ENCODE measurements around the gene GDF15.
"Not testable (repeated sequence)": the region's sequence is repeated elsewhere in the genome, so short reads cannot be mapped to it uniquely, and the experiment has no call there.

Gene GDF15

DNA sequence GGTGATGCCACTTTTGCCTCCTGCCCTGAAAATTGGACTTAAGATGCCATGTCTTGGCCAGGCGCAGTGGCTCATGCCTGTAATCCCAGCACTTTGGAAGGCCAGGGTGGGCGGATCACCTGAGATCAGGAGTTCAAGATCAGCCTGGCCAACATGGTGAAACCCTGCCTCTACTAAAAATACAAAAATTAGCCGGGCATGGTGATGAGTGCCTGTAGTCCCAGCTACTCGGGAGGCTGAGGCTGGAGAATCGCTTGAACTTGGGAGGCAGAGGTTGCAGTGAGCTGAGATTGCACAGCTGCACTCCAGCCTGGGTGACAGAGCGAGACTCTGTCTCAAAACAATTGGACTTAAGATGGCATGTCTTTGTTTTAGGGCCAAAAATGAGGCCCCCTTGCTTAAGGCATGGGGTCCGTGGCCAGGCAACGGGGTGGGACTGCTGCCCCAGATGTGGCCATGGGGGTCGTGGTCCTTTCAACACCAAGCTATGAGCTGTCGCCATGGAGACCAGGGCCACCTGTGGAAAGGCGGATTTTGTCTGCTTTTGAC, 21.6 kb upstream of the GDF15 start:
- DNase-seq = not testable (repeated sequence)

DNA sequence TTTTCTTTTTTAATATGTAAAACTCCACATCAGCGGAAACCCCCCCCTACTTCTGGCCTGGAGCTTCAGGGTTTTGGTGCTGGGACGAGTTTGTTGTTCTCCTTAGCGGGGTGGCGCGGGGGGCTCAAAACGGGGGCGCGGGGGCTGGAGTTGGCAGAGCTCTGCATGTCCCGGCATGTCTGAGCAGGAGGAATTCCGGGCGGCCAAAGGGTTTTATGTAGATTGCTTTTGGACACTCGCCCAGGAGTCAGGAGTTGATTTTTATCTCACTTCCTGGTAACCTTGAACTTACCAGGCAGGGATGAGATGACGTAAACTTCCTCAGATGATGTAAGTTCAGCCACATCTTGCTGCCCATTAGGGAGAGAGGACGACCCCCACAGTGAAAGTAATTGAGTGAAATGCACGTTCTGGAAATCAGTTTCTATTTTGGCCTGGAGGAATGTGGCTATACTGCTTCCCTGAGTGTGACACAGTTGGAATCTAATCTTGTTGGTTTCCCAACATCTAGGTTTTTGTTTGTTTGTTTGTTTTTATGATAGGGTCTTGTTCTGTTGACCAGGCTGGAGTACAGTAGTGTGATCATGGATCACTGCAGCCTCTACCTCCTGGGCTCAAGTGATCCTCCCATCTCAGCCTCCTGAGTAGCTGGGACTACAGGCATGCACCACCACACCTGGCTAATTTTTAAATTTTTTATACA, 21.0 kb upstream of the GDF15 start:
- DNase-seq = peak; percentile 67

DNA sequence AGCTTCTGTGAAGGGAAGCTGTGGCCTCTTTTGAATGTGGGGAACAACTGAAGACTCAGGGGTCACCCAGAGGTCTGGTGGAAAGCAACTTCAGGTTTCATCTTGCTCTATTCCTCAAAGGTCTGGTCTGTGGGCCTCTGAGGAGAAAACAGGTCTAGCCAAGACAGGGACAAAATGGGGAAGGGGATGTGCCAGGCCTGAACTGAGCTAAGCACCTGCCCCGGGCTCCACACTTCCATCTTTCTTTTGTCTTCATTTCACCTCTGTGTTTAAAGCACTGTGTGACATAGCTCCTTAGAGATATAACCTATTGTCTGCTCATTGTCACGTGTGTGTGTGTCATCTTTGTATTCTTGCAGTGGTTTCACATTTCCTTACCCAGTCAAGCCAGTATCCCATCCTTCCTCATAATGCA, 19.9 kb upstream of the GDF15 start:
- DNase-seq = no peak

DNA sequence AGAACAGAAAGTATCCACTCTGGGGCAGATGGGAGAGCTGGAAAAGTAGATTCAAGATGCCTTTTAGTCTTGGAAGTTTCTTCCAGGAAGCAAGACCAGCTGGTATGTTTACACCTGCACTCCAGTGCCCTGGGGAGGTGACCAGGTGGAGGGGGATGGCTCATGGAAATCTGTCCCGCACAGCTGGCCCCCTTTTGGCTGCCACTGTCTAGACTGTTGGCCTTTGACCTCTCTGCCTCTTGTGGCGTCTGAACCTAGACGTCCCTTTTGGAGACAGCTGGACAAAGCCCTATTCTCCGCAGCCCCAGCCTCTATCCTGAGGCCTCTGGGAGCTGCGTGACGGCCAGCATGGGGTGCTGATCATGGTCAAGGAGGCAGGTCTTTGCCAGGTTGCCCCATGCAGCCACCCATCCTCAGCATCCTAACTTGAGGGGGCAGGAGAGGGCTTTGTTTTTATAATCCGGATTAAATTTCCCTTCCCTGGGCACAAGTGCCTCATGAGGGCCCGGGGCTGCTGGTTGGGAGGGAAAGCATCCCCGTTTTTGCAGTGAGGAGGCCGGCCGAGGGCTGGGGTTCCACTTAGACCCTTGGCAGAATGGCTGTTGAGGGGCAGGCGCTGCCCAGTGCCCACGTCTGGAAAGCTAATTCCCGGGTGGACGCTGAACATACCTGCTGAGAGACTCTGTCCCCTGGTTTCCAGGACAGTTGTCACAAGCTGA, 17.3 kb upstream of the GDF15 start:
- no peak for DNase-seq

DNA sequence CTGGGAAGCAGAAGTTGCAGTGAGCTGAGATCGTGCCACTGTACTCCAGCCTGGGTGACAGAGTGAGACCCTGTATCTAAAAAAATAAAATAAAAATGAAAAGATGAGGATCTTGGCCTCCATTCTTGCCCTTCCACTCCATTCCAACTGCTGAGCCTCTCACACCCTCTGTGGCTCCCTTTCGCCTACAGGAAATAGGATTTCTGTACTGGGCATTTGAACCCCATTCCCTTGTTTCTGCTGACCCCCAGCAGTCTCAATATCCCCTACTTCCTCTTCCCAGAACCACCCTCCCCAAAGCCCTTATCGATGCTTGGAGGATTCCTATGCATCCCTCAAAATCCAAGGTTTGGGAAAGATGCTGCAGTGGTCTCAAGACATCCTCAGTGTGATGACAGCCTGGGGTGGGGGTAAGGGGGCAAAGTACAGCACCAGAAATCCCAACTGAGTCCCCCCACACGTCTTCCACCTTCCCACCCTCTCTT, 12.5 kb upstream of the GDF15 start:
- DNase-seq = no peak

DNA sequence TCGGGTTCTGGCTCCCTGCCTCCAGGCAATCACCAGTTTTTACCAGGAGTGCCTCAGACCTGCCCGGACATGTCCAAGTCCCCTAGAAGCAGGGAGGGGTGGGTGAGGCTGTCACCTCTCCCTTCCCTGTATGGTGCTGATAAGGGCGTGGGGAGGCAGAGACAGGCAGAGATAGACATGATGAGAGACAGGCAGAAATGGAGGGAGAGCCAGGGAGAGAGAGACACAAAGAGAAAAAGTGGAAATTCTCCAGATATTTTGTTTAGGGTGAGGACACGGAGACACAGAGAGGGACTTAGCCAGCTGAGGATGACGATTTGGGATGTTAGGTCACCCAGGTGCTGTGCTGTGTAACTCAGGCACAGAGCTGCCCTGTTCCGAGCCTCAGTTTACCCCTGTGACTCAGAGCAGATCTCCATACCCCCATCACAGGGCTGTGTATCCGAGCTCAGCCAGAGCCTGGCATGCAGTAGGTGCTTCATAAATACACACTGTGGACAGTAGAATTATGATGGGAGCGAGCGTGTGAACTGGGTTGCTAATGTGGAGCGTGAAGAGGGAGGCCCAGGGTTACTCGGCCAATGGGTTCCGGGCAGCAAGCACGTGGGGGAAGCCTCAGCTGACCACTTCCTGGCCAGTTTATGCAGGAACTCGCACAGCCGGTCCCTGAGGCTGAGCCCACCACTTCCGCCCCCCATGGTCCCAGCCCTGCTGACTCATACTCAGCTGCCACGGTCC, 11.9 kb upstream of the GDF15 start:
- DNase-seq = peak; percentile 19

DNA sequence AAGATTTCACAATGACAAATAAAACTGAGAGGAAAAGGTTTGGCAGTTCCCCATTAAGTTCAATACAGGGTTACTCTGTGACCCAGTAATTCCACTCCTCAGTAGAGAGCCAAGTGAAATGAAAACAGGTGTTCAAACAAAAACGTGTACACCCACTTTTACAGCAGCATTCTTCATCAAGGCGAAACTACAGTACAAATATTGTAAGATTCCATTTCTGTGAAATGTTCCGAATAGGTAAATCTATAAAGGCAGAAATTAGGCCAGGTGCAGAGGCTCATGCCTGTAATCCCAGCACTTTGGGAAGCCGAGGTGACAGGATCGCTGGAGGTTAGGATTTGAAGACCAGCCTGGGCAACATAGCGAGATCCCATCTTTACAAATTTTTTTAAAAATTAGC, 8.9 kb upstream of the GDF15 start:
- peak; percentile 82 for DNase-seq

DNA sequence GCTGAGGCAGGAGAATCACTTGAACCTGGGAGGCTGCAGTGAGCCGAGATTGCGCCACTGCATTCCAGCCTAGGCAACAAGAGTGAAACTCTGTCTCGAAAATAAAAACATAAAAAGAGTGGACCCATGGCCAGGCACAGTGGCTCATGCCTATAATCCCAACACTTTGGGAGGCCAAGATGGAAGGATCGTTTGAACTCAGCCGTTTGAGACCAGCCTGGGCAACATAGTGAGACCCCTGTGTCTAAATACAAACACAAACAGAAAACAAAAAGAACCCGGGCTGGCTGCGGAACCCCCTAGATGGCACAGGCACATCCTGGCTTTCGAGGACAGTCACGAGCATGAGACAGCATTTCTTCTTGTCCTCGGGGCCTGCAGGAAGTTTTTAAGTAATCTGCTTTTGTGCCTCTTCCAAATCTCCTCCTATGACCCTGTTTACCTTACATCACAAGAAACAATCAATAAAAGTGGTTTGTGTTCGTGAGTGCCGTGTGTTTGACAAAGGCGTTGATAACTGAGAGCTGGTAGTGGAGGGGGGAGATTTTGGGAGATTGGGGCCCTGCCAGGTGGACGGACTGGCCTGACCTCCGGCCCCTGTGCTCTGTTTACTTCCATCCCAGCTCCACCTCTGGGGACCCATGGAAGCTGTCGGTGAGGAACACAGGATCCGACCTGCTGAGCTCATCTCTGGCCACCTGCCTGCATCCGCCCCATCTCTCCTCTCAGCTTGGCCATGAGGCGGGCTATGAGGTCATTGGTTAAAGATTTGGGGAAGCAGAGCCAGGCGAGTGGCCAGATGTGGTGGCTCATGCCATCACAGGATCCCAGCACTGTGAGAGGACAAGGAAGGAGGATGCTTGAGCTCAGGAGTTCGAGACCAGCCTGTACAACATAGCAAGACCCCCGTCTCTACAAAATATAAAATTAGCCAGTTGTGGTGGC, 5.9 kb upstream of the GDF15 start:
- DNase-seq = peak; percentile 75

DNA sequence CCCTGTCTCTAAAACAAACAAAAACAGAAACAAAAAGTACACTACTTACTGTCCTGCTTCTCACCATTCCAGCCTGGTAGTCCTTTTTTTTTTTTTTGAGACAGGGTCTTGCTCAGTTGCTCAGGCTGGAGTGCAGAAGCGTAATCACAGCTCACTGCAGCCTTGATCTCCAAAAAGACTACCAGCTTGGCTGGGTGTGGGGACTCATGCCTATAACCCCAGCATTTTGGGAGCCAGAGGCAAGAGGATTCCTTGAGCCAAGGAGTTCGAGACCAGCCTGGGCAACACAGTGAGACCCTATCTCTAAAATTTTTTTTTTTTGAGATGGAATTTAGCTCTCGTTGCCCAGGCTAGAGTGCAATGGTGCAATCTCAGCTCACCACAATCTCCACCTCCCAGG, 5.1 kb upstream of the GDF15 start:
- DNase-seq = no peak

DNA sequence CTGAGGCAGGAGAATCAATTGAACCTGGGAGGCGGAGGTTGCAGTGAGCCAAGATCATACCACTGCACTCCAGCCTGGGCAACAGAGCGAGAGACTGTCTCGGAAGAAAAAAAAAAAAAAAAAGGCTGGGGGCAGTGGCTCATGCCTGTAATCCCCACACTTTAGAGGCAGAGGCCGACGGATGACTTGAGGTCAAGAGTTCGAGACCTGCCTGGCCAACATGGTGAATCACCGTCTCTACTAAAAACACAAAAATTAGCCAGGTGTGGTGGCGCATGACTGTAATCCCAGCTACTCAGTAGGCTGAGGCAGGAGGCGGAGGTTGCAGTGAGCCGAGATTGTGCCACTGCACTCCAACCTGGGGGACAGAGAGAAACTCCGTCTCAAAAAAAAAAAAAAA, 2.3 kb upstream of the GDF15 start:
- not testable (repeated sequence) for DNase-seq

DNA sequence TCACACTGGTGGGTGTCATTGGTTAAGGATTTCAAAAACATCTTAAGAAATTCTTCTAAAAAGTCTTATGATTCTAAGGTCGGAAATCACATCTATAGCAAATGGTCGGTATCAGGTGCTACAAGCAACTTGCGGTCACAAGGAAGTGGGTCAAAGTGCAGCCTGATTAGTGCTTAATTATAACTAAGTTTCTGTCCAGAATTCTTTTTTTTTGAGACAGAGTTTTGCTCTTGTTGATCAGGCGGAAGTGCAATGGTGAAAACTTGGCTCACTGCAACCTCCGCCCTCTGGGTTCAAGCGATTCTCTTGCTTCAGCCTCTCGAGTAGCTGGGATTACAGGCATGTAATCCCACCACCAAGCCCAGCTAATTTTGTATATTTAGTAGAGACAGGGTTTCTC, 1.2 kb upstream of the GDF15 start:
- no peak for DNase-seq

DNA sequence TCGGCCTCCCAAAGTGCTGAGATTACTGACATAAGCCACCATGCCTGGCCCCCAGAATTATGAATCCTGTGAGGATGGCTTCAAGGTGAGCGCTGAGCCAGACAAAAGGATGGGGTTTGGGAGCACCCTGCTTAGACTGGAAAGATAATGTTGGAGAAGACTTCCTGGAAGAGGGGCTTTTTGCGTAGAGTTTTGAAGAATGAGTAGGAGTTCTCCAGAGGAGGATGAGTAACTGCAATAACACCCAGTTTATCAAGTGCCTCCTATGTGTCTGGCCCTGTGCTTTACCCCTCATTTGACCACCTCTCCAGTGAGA, 641 bp upstream of the GDF15 start:
- DNase-seq = no peak

DNA sequence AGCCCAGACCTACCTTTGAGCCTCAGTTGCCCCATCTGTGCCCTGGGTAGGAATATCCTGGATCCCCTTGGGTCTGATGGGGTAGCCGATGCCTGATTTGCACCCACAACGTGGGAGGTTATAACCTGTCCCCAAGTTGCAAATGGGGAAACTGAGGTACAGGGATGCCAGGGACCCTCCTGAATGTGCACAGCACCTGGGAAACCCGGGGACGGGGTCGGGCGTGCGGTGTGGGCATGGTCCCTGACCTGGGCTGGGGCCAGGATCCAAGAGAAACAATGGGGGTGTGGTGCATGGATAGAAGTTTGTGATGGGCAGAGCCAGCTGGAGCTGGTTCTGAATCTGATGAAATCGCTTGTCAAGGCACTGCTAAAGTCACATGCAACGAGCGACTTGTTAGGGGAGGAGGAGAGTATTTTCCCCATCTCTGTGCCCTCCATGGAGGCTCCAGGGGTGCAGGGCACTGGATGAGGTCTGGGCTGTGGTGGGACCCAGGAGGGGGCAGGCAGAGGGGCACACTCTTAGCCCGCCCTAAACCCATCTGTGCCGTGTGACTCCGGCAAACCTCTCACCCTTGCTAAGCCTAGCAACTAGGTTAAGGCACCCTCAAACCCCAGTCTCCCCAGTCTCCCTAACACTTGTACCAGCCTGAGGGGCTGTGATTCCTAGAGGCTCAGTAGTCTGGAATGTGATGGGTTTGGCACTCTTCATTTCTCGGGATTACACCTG, 749 bp downstream of the GDF15 start:
- DNase-seq = no peak

DNA sequence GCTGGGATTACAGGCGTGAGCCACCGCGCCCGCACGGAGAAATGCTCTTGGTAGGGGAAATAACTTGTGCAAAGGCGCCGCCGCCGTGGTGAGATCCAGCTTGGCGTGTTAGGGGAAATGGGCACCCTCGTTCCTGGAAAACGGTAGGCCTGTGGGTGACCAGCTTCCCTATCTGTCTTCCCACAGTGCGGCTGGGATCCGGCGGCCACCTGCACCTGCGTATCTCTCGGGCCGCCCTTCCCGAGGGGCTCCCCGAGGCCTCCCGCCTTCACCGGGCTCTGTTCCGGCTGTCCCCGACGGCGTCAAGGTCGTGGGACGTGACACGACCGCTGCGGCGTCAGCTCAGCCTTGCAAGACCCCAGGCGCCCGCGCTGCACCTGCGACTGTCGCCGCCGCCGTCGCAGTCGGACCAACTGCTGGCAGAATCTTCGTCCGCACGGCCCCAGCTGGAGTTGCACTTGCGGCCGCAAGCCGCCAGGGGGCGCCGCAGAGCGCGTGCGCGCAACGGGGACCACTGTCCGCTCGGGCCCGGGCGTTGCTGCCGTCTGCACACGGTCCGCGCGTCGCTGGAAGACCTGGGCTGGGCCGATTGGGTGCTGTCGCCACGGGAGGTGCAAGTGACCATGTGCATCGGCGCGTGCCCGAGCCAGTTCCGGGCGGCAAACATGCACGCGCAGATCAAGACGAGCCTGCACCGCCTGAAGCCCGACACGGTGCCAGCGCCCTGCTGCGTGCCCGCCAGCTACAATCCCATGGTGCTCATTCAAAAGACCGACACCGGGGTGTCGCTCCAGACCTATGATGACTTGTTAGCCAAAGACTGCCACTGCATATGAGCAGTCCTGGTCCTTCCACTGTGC, 2.4 kb downstream of the GDF15 start:
- DNase-seq = peak; percentile 90

DNA sequence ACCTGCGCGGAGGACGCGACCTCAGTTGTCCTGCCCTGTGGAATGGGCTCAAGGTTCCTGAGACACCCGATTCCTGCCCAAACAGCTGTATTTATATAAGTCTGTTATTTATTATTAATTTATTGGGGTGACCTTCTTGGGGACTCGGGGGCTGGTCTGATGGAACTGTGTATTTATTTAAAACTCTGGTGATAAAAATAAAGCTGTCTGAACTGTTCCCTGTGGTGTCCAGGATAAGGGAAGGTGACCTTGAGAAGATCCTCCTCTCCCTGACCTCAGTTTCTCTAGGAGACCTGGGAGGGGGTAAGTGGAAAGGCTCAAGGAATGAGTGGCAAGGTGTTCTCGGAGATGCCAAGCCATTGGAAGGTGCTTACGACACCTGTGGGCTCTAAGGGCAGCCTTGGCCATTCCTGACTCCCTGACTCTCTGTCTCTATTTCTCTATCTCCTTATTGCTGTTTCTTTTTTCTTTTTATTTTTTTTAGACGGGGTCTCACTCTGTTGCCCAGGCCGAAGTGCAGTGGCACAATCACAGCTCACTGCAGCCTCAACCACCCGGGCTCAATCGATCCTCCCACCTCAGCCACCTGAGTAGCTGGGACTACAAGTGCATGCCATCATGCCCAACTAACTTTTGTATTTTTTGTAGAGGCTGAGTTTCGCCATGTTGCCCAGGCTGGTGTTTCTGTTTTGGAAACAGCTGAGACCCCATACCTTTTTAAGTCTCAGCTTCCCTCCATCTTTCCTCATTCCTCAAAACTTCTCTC, 3.2 kb downstream of the GDF15 start:
- no peak for DNase-seq

DNA sequence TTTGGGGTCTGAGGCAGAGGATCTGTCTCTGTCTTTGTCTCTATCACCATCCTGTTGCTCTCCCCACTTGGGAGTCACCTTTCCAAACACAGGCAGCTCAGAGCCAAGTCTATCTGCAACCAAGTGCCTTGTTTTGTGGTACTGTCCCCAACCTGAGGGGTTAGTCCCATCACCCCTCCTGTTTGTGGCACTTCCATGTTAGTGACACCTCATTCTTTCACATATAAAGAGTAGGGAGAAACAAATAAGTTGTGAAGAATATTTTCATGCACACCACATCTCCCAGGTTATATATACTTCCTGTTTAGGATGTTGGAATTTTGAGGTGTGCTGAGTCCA, 3.7 kb downstream of the GDF15 start:
- DNase-seq = no peak

DNA sequence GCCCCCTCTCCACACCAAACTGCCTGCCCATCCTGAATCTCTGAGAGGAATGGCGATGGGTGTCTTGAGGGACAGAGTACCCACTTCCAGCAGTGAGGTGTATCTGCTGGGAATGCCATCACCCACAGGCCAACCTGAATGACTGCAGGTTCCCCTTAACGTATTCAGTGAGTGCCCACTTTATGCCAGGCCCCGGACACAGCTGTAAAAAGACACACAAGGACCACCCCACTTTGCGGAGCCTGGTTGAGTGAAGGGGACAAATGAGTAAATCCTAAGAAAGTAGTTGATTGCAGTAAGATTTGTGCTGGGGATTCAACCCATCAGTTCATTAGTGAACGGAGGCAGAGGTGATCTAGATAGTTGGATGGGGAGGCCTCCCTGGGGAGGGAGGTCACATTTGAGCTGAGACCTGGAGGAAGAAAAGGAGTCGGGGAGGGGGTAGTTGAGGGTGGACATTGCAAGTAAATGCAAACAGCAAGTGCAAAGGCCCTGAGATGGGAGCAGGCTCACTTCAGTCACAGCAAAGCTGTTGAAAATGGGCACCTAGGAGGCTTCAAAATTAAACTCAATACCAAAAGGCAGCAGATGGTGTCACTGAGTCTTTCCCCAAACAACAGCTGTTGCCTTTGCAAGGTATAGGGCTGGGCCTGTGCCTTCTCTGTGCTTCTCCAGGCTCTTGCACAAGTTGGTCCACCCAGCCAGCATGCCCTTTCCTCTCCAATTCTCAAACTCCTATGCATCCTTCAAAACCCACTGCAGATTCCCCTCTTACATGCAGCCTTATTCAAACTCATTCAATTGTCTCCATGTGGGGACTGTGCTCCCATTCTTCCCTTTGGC, 4.3 kb downstream of the GDF15 start:
- DNase-seq = no peak

DNA sequence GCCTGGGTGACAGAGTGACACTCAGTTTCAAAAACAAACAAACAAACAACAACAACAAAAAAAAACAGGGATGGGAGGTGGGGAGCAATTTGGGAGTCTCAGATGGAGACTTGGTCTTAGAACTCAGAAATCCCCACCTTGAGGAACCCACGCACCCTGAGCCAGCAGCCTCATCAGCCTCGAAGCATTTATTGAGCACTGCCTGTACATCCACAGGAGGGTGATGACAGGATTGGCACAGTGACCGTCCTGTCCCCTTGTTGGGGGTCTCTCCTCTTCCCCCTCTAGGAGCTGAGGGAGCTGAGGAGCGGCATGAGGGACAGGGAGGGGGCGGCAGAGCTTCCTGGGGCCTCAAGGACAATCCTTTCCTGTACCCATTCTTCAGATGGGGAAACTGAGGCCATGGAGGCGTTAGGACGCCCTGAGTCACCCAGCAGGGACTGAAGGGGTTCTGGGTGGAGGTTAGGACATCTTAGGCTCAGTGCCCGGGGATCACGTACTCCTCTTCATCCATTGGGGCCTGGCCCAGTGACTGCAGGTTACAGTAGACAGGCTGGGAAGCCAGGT, 5.6 kb downstream of the GDF15 start:
- no peak for DNase-seq

DNA sequence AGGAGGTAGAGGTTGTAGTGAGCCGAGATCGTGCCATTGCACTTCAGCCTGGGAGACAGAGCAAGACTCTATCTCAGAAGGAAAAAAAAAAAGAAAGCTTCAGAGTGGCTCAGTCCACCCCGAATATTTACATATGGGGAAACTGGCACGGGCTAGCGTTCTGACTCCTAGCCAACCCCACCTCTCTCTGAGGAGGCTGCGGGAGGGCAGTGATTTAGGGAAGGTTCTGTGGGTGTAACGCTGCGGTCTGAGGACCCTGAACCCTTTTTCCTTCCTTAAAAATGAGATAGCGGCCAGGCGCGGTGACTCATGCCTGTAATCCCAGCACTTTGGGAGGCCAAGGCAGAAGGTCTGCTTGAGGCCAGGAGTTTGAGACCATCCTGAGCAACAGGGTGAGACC, 6.5 kb downstream of the GDF15 start:
- DNase-seq = no peak

All from NCI-H774 (cell line).